CD4-positive, alpha-beta T cell treated with Interleukin-6 at 100 ng/mL for 8 hours (primary cell): ENCODE measurements around the gene CLDN8.

Experiments
- DNase-seq: peaks from one replicate; pipeline ENCODE4 v3.0.0-alpha.2; 2020; ENCODE audit warnings: mixed read lengths, low spot score

The CLDN8 gene

GRCh38 chr21:30200000-30200399, 15.9 kb downstream of the CLDN8 start:
- no peak for DNase-seq

- no peak for DNase-seq
These were observed 21.1 kb downstream of the CLDN8 start for GRCh38 chr21:30194701-30195299.

- DNase-seq = no peak
These were observed 22.7 kb downstream of the CLDN8 start for GRCh38 chr21:30193201-30193600.

- no peak for DNase-seq
These were observed 25.3 kb downstream of the CLDN8 start for GRCh38 chr21:30190554-30190953.

GRCh38 chr21:30189773-30190172, 26.1 kb downstream of the CLDN8 start:
- no peak for DNase-seq

- DNase-seq = no peak
These were observed 29.7 kb downstream of the CLDN8 start for GRCh38 chr21:30186242-30186641.

- DNase-seq = no peak
These were observed 47.8 kb downstream of the CLDN8 start for GRCh38 chr21:30168086-30168485.

- no peak for DNase-seq
These were observed 49.2 kb downstream of the CLDN8 start, which contains the start of gene CLDN17 for GRCh38 chr21:30166705-30167104. Gene CLDN17, minus strand, starts transcription at chr21:30166805. Its CDS starts 188 bp downstream, at chr21:30166617.

- DNase-seq = no peak
These were observed 49.7 kb downstream of the CLDN8 start for GRCh38 chr21:30166171-30166570.

GRCh38 chr21:30164796-30165195, 51.1 kb downstream of the CLDN8 start:
- no peak for DNase-seq
